Ovary (tissue), 9 donors: Measurements from ENCODE around the gene PACSIN2. TPM values are rescaled to one million over a fixed set of nuclear protein-coding genes. Genes with fewer than 3 reads are reported as not detected.
A peak's percentile ranks its signal among the peaks of the same experiment; 100 is the strongest.

Experiments
- DNase-seq, 5 donors: peaks; one replicate each; pipeline ENCODE4 v3.0.0-alpha.2; 2019 to 2020
- H3K27ac ChIP-seq, 2 donors: fragments of 200-600 bp; one replicate each; pipeline versions ENCODE4 v1.5.1 to v1.8.0; 2019 to 2022
- H3K27me3 ChIP-seq: fragments of 200-600 bp; one replicate; pipeline ENCODE4 v1.8.0; 2022
- H3K36me3 ChIP-seq: fragments of 200-600 bp; sonication (generic); one replicate; pipeline ENCODE4 v1.5.1; 2019
- H3K4me1 ChIP-seq: one replicate; pipeline ENCODE4 v1.8.1; 2013; ENCODE audit warnings: mild to moderate bottlenecking, moderate library complexity; ENCODE audit not compliant: insufficient read depth
- H3K4me3 ChIP-seq: fragments of 200-600 bp; sonication (generic); one replicate; pipeline ENCODE4 v1.5.1; 2017
- H3K9me3 ChIP-seq, 2 donors: fragments of 200-600 bp in 1 of 2; sonication (generic) in 1 of 2; one replicate each; pipeline versions ENCODE4 v1.5.1 to v1.8.1; 2013 to 2019; ENCODE audit warnings: mild to moderate bottlenecking in 1 of 2, moderate library complexity in 1 of 2
- EP300 ChIP-seq: sonication (generic); formaldehyde crosslinking; IDR thresholded peaks from one replicate; pipeline ENCODE4 v1.6.1; 2017; ENCODE audit warnings: antibody characterized with exemption
- POLR2A ChIP-seq: fragments of 450-650 bp; IDR thresholded peaks from one replicate; pipeline ENCODE4 v1.6.1; 2017; ENCODE audit warnings: antibody characterized with exemption, mild to moderate bottlenecking, moderate library complexity
- WGBS, 3 donors: extraction: QIAGEN DNeasy Blood & Tissue Kit in 1 of 3; methylation state at CpG; one replicate each; pipeline versions ENCODE4 v1.1.5 to v1.1.7; 2013 to 2017; 5-methylcytosine and 5-hydroxymethylcytosine counted together
- intact Hi-C, 4 donors: fragments of 100-400 bp; cut with DNase I; formaldehyde crosslinking; loops; one replicate each; pipeline versions ENCODE4 v1.11.0 to v1.15.1; 2022 to 2023
- polyA plus RNA-seq, 2 donors: library from polyadenylated mRNA; stranded (reverse); fragments of 200-250 nt in 1 of 2; fragments of 350-450 nt in 1 of 2; fragmentation: Illumina TruSeq in 1 of 2; extraction: RNeasy Lipid Tissue Mini Kit (QIAGEN cat#74804) in 1 of 2; gene quantifications; one replicate each; pipeline ENCODE4 v1.2.3, GENCODE V29; 2013 to 2014
- total RNA-seq, 7 donors: library from RNA; depleted of rRNA in 2 of 7; stranded (reverse); fragments of >200 nt in 2 of 7; fragmentation: NEBNext Ultra II Directional in 3 of 7; extraction: Animal tissue kit (Norgen Biotek cat#: 25700) in 3 of 7; gene quantifications; one replicate each; pipeline versions ENCODE4 v1.1.0 to v1.2.4, GENCODE V29; 2016 to 2023
- TF ChIP-seq, protein P1 (sequence below), 3 donors: fragments of 450-650 bp in 2 of 3; fragments of 200-600 bp in 1 of 3; IDR thresholded peaks; one replicate each; pipeline versions ENCODE4 v1.5.1 to v1.8.0; 2016 to 2022; ENCODE audit warnings: antibody characterized with exemption in 3 of 3, mild to moderate bottlenecking in 1 of 3
- donor health status: DM: no; HTN: no; CAD: no; lungs with moderate emphysema.
- donor health status: DM: no; HTN: no; CAD: no.
- donor health status: Bipolar disorder and iron deficiency.
- donor health status: DM: yes; HTN: yes; CAD: no.
- donor health status: DM: no; HTN: no; CAD: no.
- donor health status: DM: yes; HTN: yes; CAD: no.

Gene PACSIN2
- total and polyA plus RNA-seq, 9 donors, result 25.5 to 60.0 (median 48.0) TPM

DNA sequence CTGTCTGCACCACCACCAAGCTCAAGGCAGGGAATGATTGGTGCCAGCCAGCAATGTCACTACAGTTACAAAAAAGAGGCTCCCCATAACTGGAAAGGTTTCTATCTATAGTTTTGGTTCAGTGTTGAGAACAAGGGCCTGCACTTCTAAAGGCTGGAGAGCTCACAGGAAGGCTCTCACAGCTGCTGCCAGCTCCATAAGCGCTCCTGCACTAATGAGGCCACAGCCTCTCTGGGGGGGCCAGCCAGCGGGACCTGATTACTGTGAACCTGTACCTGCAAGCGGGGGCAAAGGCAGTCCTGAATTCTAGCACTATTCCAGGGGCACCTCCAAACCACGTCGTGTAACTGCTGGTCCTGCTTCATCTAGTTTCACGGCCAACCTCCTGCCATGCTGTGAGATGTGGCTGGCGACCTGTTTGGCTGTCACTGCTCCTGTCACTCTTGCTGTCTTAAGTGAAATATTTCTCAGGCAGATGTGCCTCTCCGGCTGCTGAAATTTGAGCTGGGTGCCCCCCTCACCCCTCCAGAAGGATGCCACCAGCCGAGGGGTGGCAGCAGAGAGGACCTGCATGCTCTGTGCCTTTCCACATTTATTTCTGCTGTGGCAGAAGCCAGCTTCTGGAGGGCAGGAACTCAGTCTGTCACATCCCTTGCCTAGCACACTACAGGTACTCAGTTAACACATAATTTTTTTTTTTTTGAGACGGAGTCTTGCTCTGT is 104.6 kb downstream of the PACSIN2 start:
- intact Hi-C loops, result no loop called here
- no peaks in the 10 kb centered on the region for H3K27me3 ChIP-seq
- H3K36me3 ChIP-seq, result no peaks in the 10 kb centered on the region
- H3K27ac ChIP-seq, result no peak overlapping the region
- peaks cover 30% of the 10 kb centered on the region for H3K4me1 ChIP-seq
- no peak for DNase-seq
- no peak for TF ChIP-seq POLR2A
- no peaks in the 10 kb centered on the region for H3K9me3 ChIP-seq
- no peak overlapping the region for H3K4me3 ChIP-seq
- WGBS, 3 donors, result 91 to 94% (median 92%) methylated on average over 10 of the region's 10 CpGs

DNA sequence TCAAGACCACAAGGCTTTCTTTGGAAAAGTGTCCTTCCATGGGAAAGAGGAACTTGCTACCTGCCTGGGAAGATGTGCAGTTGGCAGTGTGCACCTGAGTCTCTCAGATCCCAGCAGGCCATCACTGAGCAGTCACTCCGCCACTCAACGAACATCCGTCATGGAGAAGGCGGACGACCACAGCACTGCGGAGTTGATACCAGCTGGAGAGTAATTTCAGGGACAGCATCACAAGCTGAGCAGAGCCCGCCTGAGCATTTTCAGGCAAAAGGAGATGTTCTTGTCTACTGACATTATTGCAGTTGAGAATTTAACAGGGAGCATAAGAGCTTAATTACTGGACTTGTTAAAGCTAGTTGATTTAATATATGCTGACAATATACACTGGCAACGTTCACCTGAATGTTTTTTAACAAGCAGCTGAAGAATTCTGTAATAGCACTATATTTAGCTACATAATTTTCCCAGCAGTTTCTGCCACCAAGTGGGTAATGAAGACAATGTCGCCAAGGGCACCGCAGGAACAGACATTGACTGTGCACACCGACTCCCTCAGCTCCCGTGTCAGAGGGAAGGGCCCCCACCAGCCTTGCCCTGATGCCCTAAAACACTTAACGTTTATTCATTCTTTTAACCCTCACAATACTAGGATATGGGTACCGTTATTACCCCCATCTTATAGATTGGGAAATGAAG is 105.4 kb downstream of the PACSIN2 start:
- no peak overlapping the region for H3K27ac ChIP-seq
- H3K27me3 ChIP-seq, result no peaks in the 10 kb centered on the region
- intact Hi-C loops, result no loop called here
- no peak overlapping the region for H3K4me3 ChIP-seq
- WGBS, 3 donors, result 83 to 86% (median 85%) methylated on average over 14 of the region's 14 CpGs
- no peaks in the 10 kb centered on the region for H3K36me3 ChIP-seq
- no peaks in the 10 kb centered on the region for H3K9me3 ChIP-seq
- DNase-seq, result no peak
- H3K4me1 ChIP-seq, result peaks cover 33% of the 10 kb centered on the region
- TF ChIP-seq POLR2A (no peak), EP300 (no peak)
- TF ChIP-seq, protein P1, sequence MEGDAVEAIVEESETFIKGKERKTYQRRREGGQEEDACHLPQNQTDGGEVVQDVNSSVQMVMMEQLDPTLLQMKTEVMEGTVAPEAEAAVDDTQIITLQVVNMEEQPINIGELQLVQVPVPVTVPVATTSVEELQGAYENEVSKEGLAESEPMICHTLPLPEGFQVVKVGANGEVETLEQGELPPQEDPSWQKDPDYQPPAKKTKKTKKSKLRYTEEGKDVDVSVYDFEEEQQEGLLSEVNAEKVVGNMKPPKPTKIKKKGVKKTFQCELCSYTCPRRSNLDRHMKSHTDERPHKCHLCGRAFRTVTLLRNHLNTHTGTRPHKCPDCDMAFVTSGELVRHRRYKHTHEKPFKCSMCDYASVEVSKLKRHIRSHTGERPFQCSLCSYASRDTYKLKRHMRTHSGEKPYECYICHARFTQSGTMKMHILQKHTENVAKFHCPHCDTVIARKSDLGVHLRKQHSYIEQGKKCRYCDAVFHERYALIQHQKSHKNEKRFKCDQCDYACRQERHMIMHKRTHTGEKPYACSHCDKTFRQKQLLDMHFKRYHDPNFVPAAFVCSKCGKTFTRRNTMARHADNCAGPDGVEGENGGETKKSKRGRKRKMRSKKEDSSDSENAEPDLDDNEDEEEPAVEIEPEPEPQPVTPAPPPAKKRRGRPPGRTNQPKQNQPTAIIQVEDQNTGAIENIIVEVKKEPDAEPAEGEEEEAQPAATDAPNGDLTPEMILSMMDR (IDR thresholded peaks at IDR 0.05), result no peak

DNA sequence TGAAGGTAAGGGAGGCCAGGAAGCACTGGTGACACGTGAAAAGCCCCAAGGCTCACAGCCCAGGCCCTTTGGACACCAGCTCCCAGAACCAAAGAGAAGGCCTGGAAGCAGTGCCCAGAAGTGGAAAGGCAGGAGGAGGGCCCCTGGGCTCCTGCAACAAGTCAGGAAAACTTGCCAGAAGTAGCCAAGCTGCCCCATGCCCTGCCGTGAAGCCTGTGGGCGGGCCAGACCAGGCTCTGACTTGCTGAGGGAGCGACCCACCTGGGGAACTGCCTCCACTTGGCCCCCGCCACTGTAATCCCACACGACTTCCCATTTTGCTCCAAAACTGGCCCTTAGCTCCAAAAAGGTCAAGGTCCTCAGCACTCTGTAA is 106.6 kb downstream of the PACSIN2 start:
- no peak for TF ChIP-seq POLR2A
- no peak for TF ChIP-seq EP300
- TF ChIP-seq, protein P1 (IDR thresholded peaks at IDR 0.05), result no peak
- intact Hi-C loops, result no loop called here
- Histone ChIP-seq H3K27me3 (no peaks in the 10 kb centered on the region), H3K9me3 (no peaks in the 10 kb centered on the region), H3K27ac (peak overlapping the region in 1 of 2 donors; percentile 27), H3K4me3 (no peak overlapping the region), H3K36me3 (no peaks in the 10 kb centered on the region), H3K4me1 (peaks cover 41% of the 10 kb centered on the region)
- no peak for DNase-seq
- WGBS, 3 donors, result 60 to 72% (median 60%) methylated on average over 6 of the region's 6 CpGs

DNA sequence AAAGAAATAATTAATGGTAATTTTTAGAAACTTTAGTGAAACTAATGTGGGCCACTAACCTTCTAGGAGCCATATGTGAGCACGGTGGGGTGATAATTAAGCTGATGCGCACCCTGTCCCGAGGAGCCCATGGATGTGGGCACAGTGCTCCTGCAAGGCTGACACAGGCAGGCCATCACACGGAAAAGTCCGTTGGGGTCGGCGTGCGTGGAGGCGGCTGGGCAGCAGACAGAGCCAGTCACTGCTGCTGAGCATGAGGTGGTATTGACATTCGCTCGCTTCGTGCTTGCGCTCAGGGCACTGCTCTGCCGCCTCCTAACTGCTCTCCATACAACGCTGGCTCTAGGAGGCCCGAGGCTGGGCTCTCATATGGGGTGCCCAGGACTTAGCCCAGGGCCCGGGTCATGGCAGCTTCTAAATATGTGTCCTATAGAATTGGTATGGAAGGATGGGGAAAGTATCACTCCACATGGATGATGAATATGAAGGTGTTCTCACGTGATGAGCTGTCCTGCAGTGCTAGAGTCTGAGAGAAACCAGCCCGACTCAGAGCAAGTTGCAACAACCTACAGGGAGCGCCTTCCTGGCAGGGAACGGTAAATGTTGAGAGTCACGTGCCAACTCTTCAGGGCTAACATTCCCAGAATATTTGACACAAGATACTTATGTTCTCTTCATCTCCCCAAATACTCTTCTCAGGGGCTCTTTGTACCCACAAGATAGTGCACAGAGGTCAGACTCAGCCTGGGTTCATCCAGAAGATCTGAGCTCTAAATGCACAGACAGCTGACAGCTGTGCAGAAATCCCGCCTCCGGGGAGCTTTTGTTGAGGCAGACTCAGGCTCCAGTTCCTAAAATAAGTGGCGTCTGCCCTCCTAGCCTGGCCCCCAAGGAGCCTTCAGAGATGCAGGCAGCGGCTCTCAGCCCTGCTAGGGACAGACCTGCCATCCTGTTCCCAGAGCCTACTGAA is 107.3 kb downstream of the PACSIN2 start:
- Histone ChIP-seq H3K4me1 (peaks cover 44% of the 10 kb centered on the region), H3K27me3 (no peaks in the 10 kb centered on the region), H3K36me3 (no peaks in the 10 kb centered on the region), H3K4me3 (no peak overlapping the region), H3K27ac (peak overlapping the region in 1 of 2 donors; percentile 27), H3K9me3 (no peaks in the 10 kb centered on the region)
- intact Hi-C loops, result loop anchor here in 1 of 4 donors (2.0 kb wide), 1 partner anchor 25 kb away; no protein-coding TSS in a partner anchor
- WGBS, 3 donors, result 68 to 76% (median 76%) methylated on average over 26 of the region's 26 CpGs
- TF ChIP-seq EP300 (no peak), POLR2A (no peak)
- TF ChIP-seq, protein P1 (IDR thresholded peaks at IDR 0.05), result no peak
- no peak for DNase-seq
